NT2/D1 (cell line): Measurements from ENCODE around the gene PRRX2.
"Not testable (repeated sequence)": the region's sequence is repeated elsewhere in the genome, so short reads cannot be mapped to it uniquely, and the experiment has no call there.

Experiments used
- DNase-seq: peaks from one replicate; pipeline ENCODE4 v3.0.0-alpha.2; 2011; ENCODE audit warnings: low read depth, low spot score
- H3K27me3 ChIP-seq: 2 replicates; pipeline ENCODE4 v1.6.0; 2011; ENCODE audit warnings: mild to moderate bottlenecking; ENCODE audit not compliant: insufficient read length, insufficient read depth
- H3K36me3 ChIP-seq: 2 replicates; pipeline ENCODE4 v1.6.1; 2011; ENCODE audit warnings: mild to moderate bottlenecking, low read length, mixed read lengths; ENCODE audit not compliant: insufficient read depth, insufficient read length
- H3K4me1 ChIP-seq: 2 replicates; pipeline ENCODE4 v1.5.1; 2011; ENCODE audit not compliant: insufficient read depth, insufficient read length
- H3K4me3 ChIP-seq: 2 replicates; pipeline ENCODE4 v1.5.1; 2011; ENCODE audit warnings: low read depth; ENCODE audit not compliant: insufficient read length
- H3K9ac ChIP-seq: 2 replicates; pipeline ENCODE4 v1.6.0; 2011; ENCODE audit warnings: low read depth; ENCODE audit not compliant: insufficient read length
- H3K9me3 ChIP-seq: 2 replicates; pipeline ENCODE4 v1.5.1; 2011; ENCODE audit warnings: mild to moderate bottlenecking, low read length; ENCODE audit not compliant: insufficient read depth
- SUZ12 ChIP-seq: IDR thresholded peaks from 2 replicates; pipeline ENCODE4 v1.6.1; 2011; ENCODE audit not compliant: insufficient read length, insufficient read depth; ENCODE audit errors: extremely low read depth
- YY1 ChIP-seq: IDR thresholded peaks from 2 replicates; pipeline ENCODE4 v1.6.1; 2011; ENCODE audit not compliant: insufficient read length, insufficient read depth
- ZNF274 ChIP-seq: IDR thresholded peaks from 2 replicates; pipeline ENCODE4 v1.6.1; 2011; ENCODE audit warnings: mild to moderate bottlenecking, low read depth, low read length

PRRX2 gene

GRCh38 chr9:129740174-129740573 is 74.7 kb downstream of the PRRX2 start:
- Histone ChIP-seq H3K4me3 (no peak overlapping the region), H3K36me3 (no peaks in the 10 kb centered on the region)
- TF ChIP-seq YY1 (no peak), ZNF274 (no peak), SUZ12 (no peak)

GRCh38 chr9:129740666-129741464 is 75.4 kb downstream of the PRRX2 start:
- H3K4me3 ChIP-seq, result no peak overlapping the region
- peaks cover 21% of the 10 kb centered on the region for H3K4me1 ChIP-seq
- no peak for DNase-seq
- no peaks in the 10 kb centered on the region for H3K27me3 ChIP-seq
- no peaks in the 10 kb centered on the region for H3K36me3 ChIP-seq
- TF ChIP-seq ZNF274 (no peak), SUZ12 (no peak), YY1 (no peak)
- no peak overlapping the region for H3K9ac ChIP-seq
- H3K9me3 ChIP-seq, result no peaks in the 10 kb centered on the region

More at GRCh38 chr9:129740174-129740573, 74.7 kb downstream of the PRRX2 start:
- Histone ChIP-seq H3K9me3 (no peaks in the 10 kb centered on the region), H3K27me3 (no peaks in the 10 kb centered on the region), H3K4me1 (peaks cover 21% of the 10 kb centered on the region), H3K9ac (no peak overlapping the region)
- DNase-seq, result no peak

GRCh38 chr9:129745200-129745599 is 79.8 kb downstream of the PRRX2 start:
- no peaks in the 10 kb centered on the region for H3K9me3 ChIP-seq
- H3K9ac ChIP-seq, result no peak overlapping the region
- no peaks in the 10 kb centered on the region for H3K36me3 ChIP-seq
- no peak overlapping the region for H3K4me3 ChIP-seq
- TF ChIP-seq ZNF274 (no peak), YY1 (no peak), SUZ12 (no peak)
- DNase-seq, result no peak
- H3K4me1 ChIP-seq, result peaks cover 11% of the 10 kb centered on the region
- H3K27me3 ChIP-seq, result no peaks in the 10 kb centered on the region

- Histone ChIP-seq H3K9ac (no peak overlapping the region), H3K36me3 (no peaks in the 10 kb centered on the region), H3K9me3 (no peaks in the 10 kb centered on the region), H3K4me1 (peaks cover 10% of the 10 kb centered on the region), H3K27me3 (no peaks in the 10 kb centered on the region), H3K4me3 (no peak overlapping the region)
- DNase-seq, result no peak
- TF ChIP-seq ZNF274 (no peak), YY1 (no peak), SUZ12 (no peak)
Measured at GRCh38 chr9:129746092-129746777, 80.8 kb downstream of the PRRX2 start.

GRCh38 chr9:129748249-129748648 is 82.8 kb downstream of the PRRX2 start:
- Histone ChIP-seq H3K36me3 (no peaks in the 10 kb centered on the region), H3K27me3 (peaks cover 2% of the 10 kb centered on the region), H3K4me1 (peaks cover 21% of the 10 kb centered on the region), H3K9me3 (no peaks in the 10 kb centered on the region), H3K9ac (no peak overlapping the region), H3K4me3 (no peak overlapping the region)
- TF ChIP-seq YY1 (no peak), ZNF274 (no peak), SUZ12 (no peak)
- DNase-seq, result no peak

GRCh38 chr9:129749052-129749451 is 83.6 kb downstream of the PRRX2 start:
- H3K36me3 ChIP-seq, H3K27me3 ChIP-seq: not testable (repeated sequence)

GRCh38 chr9:129749575-129749974 is 84.1 kb downstream of the PRRX2 start:
- H3K9ac ChIP-seq, result no peak overlapping the region
- no peaks in the 10 kb centered on the region for H3K36me3 ChIP-seq
- peaks cover 21% of the 10 kb centered on the region for H3K4me1 ChIP-seq
- H3K27me3 ChIP-seq, result peaks cover 6% of the 10 kb centered on the region
- no peak for DNase-seq
- no peak overlapping the region for H3K4me3 ChIP-seq
- H3K9me3 ChIP-seq, result no peaks in the 10 kb centered on the region
- TF ChIP-seq YY1 (no peak), SUZ12 (no peak), ZNF274 (no peak)

More at GRCh38 chr9:129749052-129749451, 83.6 kb downstream of the PRRX2 start:
- not testable (repeated sequence) for H3K4me3 ChIP-seq, DNase-seq, H3K9me3 ChIP-seq, H3K9ac ChIP-seq
- peaks cover 21% of the 10 kb centered on the region for H3K4me1 ChIP-seq
